ENCODE measurements around the gene APOL3. TPM values are rescaled to one million over a fixed set of nuclear protein-coding genes. Genes with fewer than 3 reads are reported as not detected.

APOL3 gene
- total RNA-seq, 3 donors from 2014 or later: 11.4 to 29.3 (median 20.5) TPM

- Histone ChIP-seq H3K4me3 (no peak overlapping the region), H3K36me3 (ENCODE audit: low read depth) (no peaks in the 10 kb centered on the region), H3K4me1 (ENCODE audit: low read depth) (no peaks in the 10 kb centered on the region), H3K9me3 (no peaks in the 10 kb centered on the region)
- TF ChIP-seq, protein P1, sequence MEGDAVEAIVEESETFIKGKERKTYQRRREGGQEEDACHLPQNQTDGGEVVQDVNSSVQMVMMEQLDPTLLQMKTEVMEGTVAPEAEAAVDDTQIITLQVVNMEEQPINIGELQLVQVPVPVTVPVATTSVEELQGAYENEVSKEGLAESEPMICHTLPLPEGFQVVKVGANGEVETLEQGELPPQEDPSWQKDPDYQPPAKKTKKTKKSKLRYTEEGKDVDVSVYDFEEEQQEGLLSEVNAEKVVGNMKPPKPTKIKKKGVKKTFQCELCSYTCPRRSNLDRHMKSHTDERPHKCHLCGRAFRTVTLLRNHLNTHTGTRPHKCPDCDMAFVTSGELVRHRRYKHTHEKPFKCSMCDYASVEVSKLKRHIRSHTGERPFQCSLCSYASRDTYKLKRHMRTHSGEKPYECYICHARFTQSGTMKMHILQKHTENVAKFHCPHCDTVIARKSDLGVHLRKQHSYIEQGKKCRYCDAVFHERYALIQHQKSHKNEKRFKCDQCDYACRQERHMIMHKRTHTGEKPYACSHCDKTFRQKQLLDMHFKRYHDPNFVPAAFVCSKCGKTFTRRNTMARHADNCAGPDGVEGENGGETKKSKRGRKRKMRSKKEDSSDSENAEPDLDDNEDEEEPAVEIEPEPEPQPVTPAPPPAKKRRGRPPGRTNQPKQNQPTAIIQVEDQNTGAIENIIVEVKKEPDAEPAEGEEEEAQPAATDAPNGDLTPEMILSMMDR (IDR thresholded peaks at IDR 0.05): no peak
- intact Hi-C loops (cut with DNase I, micrococcal nuclease): no loop called here
- DNase-seq: no peak
- no peak for ATAC-seq
Measured at GRCh38 chr22:36135306-36135980, 25.1 kb downstream of the APOL3 start.

DNA sequence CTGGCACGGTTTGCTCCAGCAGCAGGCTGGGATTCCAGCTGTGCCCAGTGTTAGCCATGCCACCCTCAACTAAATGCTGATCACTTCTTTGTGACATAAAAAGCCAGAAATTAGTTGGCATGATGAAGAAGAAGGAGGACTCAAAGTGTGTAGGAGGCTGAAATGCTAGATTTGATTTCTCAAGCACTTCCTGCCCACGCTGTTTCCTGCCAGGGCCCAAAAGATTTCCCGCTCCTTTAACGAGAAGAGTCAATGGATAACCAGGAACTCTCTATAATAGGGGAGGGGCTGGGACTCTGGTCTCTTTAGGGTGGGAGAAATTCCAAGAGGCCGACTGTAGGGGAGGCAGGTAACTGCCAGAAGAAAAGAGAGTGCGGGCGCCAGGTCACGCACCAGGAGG lies 26.4 kb downstream of the APOL3 start:
- ATAC-seq: no peak

GRCh38 chr22:36131907-36132306 lies 28.6 kb downstream of the APOL3 start:
- TF ChIP-seq, protein P1 (IDR thresholded peaks at IDR 0.05): no peak
- intact Hi-C loops (cut with DNase I, micrococcal nuclease): no loop called here
- ATAC-seq: no peak

More for the DNA sequence above, 26.4 kb downstream of the APOL3 start:
- intact Hi-C loops (cut with DNase I, micrococcal nuclease): no loop called here
- DNase-seq: no peak
- TF ChIP-seq, protein P1 (IDR thresholded peaks at IDR 0.05): no peak
- Histone ChIP-seq H3K9me3 (no peaks in the 10 kb centered on the region), H3K4me3 (no peak overlapping the region), H3K4me1 (ENCODE audit: low read depth) (no peaks in the 10 kb centered on the region), H3K36me3 (ENCODE audit: low read depth) (no peaks in the 10 kb centered on the region)

DNA sequence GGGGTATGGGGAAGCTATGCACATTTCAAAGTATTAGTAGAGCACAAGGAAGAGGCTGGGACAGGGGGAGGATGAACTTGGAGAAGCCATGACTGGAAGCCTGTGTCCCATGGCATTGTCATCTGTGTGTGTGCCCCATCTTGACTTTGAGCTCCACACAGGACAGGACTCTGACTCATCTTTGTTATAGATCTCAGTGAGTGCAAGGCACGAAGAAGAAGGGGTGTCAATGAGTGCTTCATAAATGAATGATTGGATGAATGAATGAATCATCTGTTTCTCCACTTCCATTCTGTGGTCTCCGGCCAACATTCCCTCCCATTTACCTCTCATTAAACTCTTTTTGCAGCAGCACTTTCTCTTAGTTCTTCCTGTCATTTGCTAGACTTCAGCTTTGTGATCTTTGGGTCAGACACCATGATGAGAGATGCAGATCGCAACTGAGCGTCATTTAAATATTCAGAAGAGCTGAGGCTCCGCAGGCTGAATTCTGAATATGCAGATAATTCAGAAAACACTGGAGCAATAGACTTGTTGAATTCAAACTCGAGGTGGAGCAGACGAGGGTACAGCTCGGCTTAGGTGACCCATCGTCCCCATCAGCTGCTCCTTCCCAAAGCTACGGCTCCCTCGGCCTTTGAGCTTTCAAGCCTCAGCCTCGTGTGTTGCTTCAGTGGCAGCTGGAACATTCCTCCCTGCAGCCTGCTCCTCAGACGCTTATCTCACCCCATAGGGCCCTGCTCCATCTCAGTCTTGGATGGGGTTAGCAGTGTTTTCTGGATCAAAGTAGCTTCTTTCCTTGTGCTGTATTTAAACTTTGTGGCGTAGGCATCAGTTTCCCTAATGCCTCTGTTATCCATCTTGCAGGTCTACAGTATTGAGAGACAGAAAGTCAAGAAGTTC lies 30.8 kb downstream of the APOL3 start:
- TF ChIP-seq, protein P1 (IDR thresholded peaks at IDR 0.05): no peak
- intact Hi-C loops (cut with DNase I, micrococcal nuclease): loop anchor here (5.0 to 10.0 kb wide), 3 partner anchors 55 to 505 kb away; no protein-coding TSS in a partner anchor
- no peaks in the 10 kb centered on the region for H3K4me1 ChIP-seq (ENCODE audit: low read depth)
- H3K36me3 ChIP-seq (ENCODE audit: low read depth): no peaks in the 10 kb centered on the region
- DNase-seq: no peak
- no peak overlapping the region for H3K4me3 ChIP-seq
- no peaks in the 10 kb centered on the region for H3K9me3 ChIP-seq
- ATAC-seq: no peak

More at GRCh38 chr22:36131907-36132306, 28.6 kb downstream of the APOL3 start:
- no peaks in the 10 kb centered on the region for H3K9me3 ChIP-seq
- no peaks in the 10 kb centered on the region for H3K36me3 ChIP-seq (ENCODE audit: low read depth)
- DNase-seq: no peak
- no peaks in the 10 kb centered on the region for H3K4me1 ChIP-seq (ENCODE audit: low read depth)
- no peak overlapping the region for H3K4me3 ChIP-seq

DNA sequence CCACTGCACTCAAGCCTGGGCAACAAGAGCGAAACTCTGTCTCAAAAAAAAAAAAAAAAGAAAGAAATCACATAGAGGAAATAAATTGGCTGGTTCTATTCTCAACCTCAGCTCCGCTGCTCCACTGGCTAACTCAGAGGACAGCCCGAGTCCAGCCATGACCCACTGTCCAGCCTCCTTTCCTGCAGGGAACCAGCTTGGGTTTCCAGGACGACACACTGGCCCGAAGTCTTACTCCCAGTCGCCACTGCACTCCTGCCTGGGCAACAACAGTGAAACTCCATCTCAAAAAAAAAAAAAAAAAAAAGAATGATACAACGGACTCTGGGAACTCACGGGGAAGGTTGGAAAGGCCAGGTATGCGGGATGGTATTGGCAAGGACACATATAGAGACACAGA lies 31.5 kb downstream of the APOL3 start:
- Histone ChIP-seq H3K4me1 (ENCODE audit: low read depth) (no peaks in the 10 kb centered on the region), H3K36me3 (ENCODE audit: low read depth) (no peaks in the 10 kb centered on the region), H3K4me3 (no peak overlapping the region), H3K9me3 (no peaks in the 10 kb centered on the region)
- intact Hi-C loops (cut with DNase I, micrococcal nuclease): loop anchor here (5.0 to 10.0 kb wide), 3 partner anchors 54 to 504 kb away; no protein-coding TSS in a partner anchor
- ATAC-seq: no peak
- TF ChIP-seq, protein P1 (IDR thresholded peaks at IDR 0.05): no peak
- no peak for DNase-seq

Measured in mucosa of descending colon (tissue), 3 donors.